GM21390 (cell line): ENCODE results near the gene GSK3A.

Source experiments
- ATAC-seq: cut with Tn5 transposase; IDR thresholded peaks from one replicate; pipeline ENCODE4 v1.9.1; 2021; ENCODE audit not compliant: unreplicated experiment

The GSK3A gene

GRCh38 chr19:42281146-42281826, 38.9 kb upstream of the GSK3A start:
- no peak for ATAC-seq

- no peak for ATAC-seq
Measured at GRCh38 chr19:42280815-42281145, 38.4 kb upstream of the GSK3A start.

GRCh38 chr19:42279902-42280814, 37.8 kb upstream of the GSK3A start:
- ATAC-seq, result peak; percentile 30

GRCh38 chr19:42279155-42279901, 36.9 kb upstream of the GSK3A start:
- ATAC-seq, result no peak

GRCh38 chr19:42278452-42279154, 36.2 kb upstream of the GSK3A start:
- ATAC-seq, result no peak

GRCh38 chr19:42277821-42278451, 35.5 kb upstream of the GSK3A start:
- no peak for ATAC-seq

GRCh38 chr19:42276821-42277220, 34.4 kb upstream of the GSK3A start:
- no peak for ATAC-seq

GRCh38 chr19:42276284-42276683, 33.9 kb upstream of the GSK3A start:
- ATAC-seq, result no peak

- ATAC-seq, result no peak
Measured at GRCh38 chr19:42275517-42275916, 33.1 kb upstream of the GSK3A start.

GRCh38 chr19:42275103-42275502, 32.7 kb upstream of the GSK3A start:
- ATAC-seq, result no peak

- no peak for ATAC-seq
Measured at GRCh38 chr19:42274065-42274682, 31.8 kb upstream of the GSK3A start.

GRCh38 chr19:42273407-42274064, 31.1 kb upstream of the GSK3A start:
- no peak for ATAC-seq

GRCh38 chr19:42272989-42273406, 30.6 kb upstream of the GSK3A start:
- no peak for ATAC-seq

- no peak for ATAC-seq
Measured at GRCh38 chr19:42272535-42272897, 30.1 kb upstream of the GSK3A start.

GRCh38 chr19:42271861-42272534, 29.6 kb upstream of the GSK3A start:
- ATAC-seq, result no peak

- no peak for ATAC-seq
Measured at GRCh38 chr19:42271045-42271419, 28.6 kb upstream of the GSK3A start.

GRCh38 chr19:42270346-42271044, 28.1 kb upstream of the GSK3A start:
- ATAC-seq, result no peak

GRCh38 chr19:42269478-42270345, 27.3 kb upstream of the GSK3A start:
- no peak for ATAC-seq
